Smooth muscle cell (in vitro differentiated cells): ENCODE data around the gene TACSTD2. TPM values are rescaled to one million over a fixed set of nuclear protein-coding genes. Genes with fewer than 3 reads are reported as not detected.
A peak's percentile ranks its signal among the peaks of the same experiment; 100 is the strongest.
"Not testable (repeated sequence)": the region's sequence is repeated elsewhere in the genome, so short reads cannot be mapped to it uniquely, and the experiment has no call there.

Source experiments
- DNase-seq: peaks from one replicate; lab custom pipeline; 2025; ENCODE audit not compliant: unreplicated experiment; lab: John Stamatoyannopoulos, UW
- H2AFZ ChIP-seq: fragments of 200-600 bp; sonication (generic); 2 replicates; pipeline ENCODE4 v1.6.0; 2016; ENCODE audit warnings: antibody characterized with exemption, low read depth, mild to moderate bottlenecking
- H3F3A ChIP-seq: fragments of 200-600 bp; sonication (generic); 2 replicates; pipeline ENCODE4 v1.6.0; 2017; ENCODE audit warnings: antibody characterized with exemption, low read depth
- H3K27ac ChIP-seq: fragments of 200-600 bp; sonication (generic); 2 replicates; pipeline ENCODE4 v1.5.1; 2016; ENCODE audit warnings: low read depth, mild to moderate bottlenecking
- H3K27me3 ChIP-seq: fragments of 200-600 bp; sonication (generic); 2 replicates; pipeline ENCODE4 v1.6.1; 2016; ENCODE audit warnings: low read depth, mild to moderate bottlenecking
- H3K36me3 ChIP-seq: fragments of 200-600 bp; sonication (generic); 2 replicates; pipeline ENCODE4 v1.5.1; 2016; ENCODE audit warnings: low read depth
- H3K4me1 ChIP-seq: fragments of 200-600 bp; sonication (generic); 2 replicates; pipeline ENCODE4 v1.5.1; 2016; ENCODE audit warnings: low read depth
- H3K4me2 ChIP-seq: fragments of 200-600 bp; sonication (generic); 2 replicates; pipeline ENCODE4 v1.6.0; 2016; ENCODE audit warnings: mild to moderate bottlenecking
- H3K4me3 ChIP-seq: fragments of 200-600 bp; sonication (generic); 2 replicates; pipeline ENCODE4 v1.5.1; 2016; ENCODE audit warnings: mild to moderate bottlenecking
- H3K79me2 ChIP-seq: fragments of 200-600 bp; sonication (generic); 2 replicates; pipeline ENCODE4 v1.6.0; 2016; ENCODE audit warnings: low read depth, mild to moderate bottlenecking
- H3K9ac ChIP-seq: fragments of 200-600 bp; sonication (generic); 2 replicates; pipeline ENCODE4 v1.6.0; 2016; ENCODE audit warnings: low read depth
- H3K9me3 ChIP-seq: fragments of 200-600 bp; sonication (generic); replicated peaks from 2 replicates; pipeline ENCODE4 v1.5.1; 2016; ENCODE audit warnings: low read depth
- H4K20me1 ChIP-seq: fragments of 200-600 bp; sonication (generic); 2 replicates; pipeline ENCODE4 v1.6.0; 2016; ENCODE audit warnings: low read depth
- WGBS: methylation state at CpG from one replicate; pipeline ENCODE4 v1.1.7; 2016; ENCODE audit warnings: low lambda C conversion rate; 5-methylcytosine and 5-hydroxymethylcytosine counted together
- polyA plus RNA-seq: library from polyadenylated mRNA; unstranded; fragments of >200 nt; fragmentation: Nextera tagmentation; extraction: Ambion mirVana; gene quantifications from 2 replicates; pipeline ENCODE4 v1.2.1, GENCODE V29; 2016
- total RNA-seq: library from RNA; depleted of rRNA; stranded (reverse); fragments of >200 nt; gene quantifications from 2 replicates; pipeline ENCODE4 v1.2.3, GENCODE V29; 2014
- TF ChIP-seq, protein P1 (sequence below): fragments of 200-600 bp; sonication (generic); IDR thresholded peaks from 2 replicates; pipeline ENCODE4 v1.5.1; 2017; ENCODE audit warnings: borderline replicate concordance, mild to moderate bottlenecking, antibody characterized with exemption; ENCODE audit not compliant: insufficient read depth, poor library complexity, severe bottlenecking

Gene TACSTD2, protein sequence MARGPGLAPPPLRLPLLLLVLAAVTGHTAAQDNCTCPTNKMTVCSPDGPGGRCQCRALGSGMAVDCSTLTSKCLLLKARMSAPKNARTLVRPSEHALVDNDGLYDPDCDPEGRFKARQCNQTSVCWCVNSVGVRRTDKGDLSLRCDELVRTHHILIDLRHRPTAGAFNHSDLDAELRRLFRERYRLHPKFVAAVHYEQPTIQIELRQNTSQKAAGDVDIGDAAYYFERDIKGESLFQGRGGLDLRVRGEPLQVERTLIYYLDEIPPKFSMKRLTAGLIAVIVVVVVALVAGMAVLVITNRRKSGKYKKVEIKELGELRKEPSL
- total RNA-seq (10.9 and 27.3 TPM in 2 replicates), polyA plus RNA-seq (9.8 and 37.5 TPM in 2 replicates)

DNA sequence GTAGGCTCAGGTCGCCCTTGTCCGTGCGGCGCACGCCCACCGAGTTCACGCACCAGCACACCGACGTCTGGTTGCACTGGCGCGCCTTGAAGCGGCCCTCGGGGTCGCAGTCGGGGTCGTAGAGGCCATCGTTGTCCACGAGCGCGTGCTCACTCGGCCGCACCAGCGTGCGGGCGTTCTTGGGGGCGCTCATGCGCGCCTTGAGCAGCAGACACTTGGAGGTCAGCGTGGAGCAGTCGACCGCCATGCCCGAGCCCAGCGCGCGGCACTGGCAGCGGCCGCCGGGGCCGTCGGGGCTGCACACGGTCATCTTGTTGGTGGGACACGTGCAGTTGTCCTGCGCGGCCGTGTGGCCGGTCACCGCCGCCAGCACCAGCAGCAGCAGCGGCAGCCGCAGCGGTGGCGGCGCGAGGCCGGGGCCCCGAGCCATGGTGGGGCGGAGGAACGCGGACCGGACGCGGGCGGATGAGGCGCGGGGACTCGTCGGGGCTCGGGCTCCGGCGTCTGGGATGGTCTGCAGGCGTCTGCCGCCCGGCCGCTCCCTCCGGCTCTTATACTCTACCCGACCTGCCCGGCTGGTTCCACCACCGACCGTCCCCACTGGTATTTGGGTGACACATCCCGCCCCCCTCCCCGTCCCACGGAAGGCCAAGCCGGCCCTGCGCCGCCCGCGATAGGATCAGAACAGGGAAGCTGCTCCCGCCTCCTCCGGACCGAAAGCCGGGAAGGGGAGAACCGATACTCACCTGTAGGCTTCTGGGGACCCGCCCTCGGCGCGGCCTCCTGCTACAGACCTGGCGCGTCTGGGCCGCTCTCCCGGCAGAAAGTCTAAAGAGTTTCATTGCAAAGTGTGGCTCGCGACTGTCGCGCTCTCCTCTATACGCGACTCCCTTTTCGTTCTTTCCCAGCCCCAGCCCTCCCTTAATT is at the start of gene TACSTD2:
Gene TACSTD2 (minus strand): TSS at position 526 of the 927 bp plus-strand sequence. CDS start 96 bp downstream, at position 430.
- no peaks in the 10 kb centered on the region for H3K79me2 ChIP-seq
- H3K27ac ChIP-seq: peak within 1 kb of the TSS; percentile 80
- peak within 1 kb of the TSS; percentile 62 for H3K9ac ChIP-seq
- no peaks in the 10 kb centered on the region for H3K4me1 ChIP-seq
- H3K9me3 ChIP-seq: no peaks in the 10 kb centered on the region
- H3F3A ChIP-seq: no peaks in the 10 kb centered on the region
- no peaks in the 10 kb centered on the region for H4K20me1 ChIP-seq
- H3K4me3 ChIP-seq: peak within 1 kb of the TSS; percentile 44
- no peak for DNase-seq
- peak within 1 kb of the TSS; percentile 70 for H2AFZ ChIP-seq
- 20% methylated on average over 94 of the region's 107 CpGs for WGBS
- peak within 1 kb of the TSS; percentile 84 for H3K4me2 ChIP-seq
- no peaks in the 10 kb centered on the region for H3K36me3 ChIP-seq
- H3K27me3 ChIP-seq: peaks cover 16% of the 10 kb centered on the region
- TF ChIP-seq, protein P1, sequence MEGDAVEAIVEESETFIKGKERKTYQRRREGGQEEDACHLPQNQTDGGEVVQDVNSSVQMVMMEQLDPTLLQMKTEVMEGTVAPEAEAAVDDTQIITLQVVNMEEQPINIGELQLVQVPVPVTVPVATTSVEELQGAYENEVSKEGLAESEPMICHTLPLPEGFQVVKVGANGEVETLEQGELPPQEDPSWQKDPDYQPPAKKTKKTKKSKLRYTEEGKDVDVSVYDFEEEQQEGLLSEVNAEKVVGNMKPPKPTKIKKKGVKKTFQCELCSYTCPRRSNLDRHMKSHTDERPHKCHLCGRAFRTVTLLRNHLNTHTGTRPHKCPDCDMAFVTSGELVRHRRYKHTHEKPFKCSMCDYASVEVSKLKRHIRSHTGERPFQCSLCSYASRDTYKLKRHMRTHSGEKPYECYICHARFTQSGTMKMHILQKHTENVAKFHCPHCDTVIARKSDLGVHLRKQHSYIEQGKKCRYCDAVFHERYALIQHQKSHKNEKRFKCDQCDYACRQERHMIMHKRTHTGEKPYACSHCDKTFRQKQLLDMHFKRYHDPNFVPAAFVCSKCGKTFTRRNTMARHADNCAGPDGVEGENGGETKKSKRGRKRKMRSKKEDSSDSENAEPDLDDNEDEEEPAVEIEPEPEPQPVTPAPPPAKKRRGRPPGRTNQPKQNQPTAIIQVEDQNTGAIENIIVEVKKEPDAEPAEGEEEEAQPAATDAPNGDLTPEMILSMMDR: no peak

DNA sequence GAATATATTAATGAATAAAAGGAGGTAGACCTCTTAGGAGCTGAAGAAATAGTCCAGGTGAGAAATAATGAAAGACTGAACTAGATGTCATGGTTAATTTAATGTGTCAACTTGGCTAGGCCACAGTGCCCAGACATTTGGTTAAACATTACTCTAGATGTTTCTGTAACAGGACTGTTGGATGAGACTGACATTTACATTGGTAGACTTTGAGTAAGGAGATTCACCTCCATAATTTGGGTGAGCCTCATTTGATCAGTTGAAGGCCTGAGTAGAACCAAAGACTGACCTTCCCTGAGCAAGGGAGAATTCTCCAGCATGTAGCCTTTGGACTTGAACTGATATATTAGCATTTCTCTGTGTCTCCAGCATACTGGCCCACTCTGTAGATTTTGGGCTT is 49.2 kb upstream of the TACSTD2 start:
- Histone ChIP-seq H3K27me3 (no peaks in the 10 kb centered on the region), H3K36me3 (no peaks in the 10 kb centered on the region), H3K9me3 (no peaks in the 10 kb centered on the region), H3K9ac (no peak overlapping the region), H2AFZ (no peak overlapping the region), H3K4me3 (no peak overlapping the region), H3K4me2 (no peak overlapping the region), H3K4me1 (no peaks in the 10 kb centered on the region), H4K20me1 (no peaks in the 10 kb centered on the region), H3K27ac (no peak overlapping the region), H3K79me2 (no peaks in the 10 kb centered on the region), H3F3A (no peaks in the 10 kb centered on the region)
- TF ChIP-seq, protein P1: no peak
- DNase-seq: no peak

DNA sequence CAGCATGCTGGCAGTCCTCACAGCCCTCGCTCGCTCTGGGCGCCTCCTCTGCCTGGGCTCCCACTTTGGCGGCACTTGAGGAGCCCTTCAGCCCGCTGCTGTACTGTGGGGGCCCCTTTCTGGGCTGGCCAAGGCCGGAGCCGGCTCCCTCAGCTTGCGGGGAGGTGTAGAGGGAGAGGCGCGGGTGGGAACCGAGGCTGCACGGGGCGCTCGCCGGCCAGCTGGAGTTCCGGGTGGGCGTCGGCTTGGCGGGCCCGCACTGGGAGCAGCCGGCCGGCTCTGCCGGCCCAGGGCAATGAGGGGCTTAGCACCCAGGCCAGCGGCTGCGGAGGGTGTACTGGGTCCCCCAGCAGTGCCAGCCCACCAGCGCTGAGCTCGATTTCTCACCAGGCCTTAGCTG is 46.2 kb upstream of the TACSTD2 start:
- H3K9ac ChIP-seq, H3K36me3 ChIP-seq, H3F3A ChIP-seq, H3K4me3 ChIP-seq, H3K9me3 ChIP-seq, H3K27me3 ChIP-seq, H3K79me2 ChIP-seq, H3K27ac ChIP-seq, H4K20me1 ChIP-seq, H3K4me2 ChIP-seq, H2AFZ ChIP-seq, DNase-seq: not testable (repeated sequence)
- peaks cover 10% of the 10 kb centered on the region for H3K4me1 ChIP-seq
- WGBS: over 99% methylated on average over 19 of the region's 27 CpGs

DNA sequence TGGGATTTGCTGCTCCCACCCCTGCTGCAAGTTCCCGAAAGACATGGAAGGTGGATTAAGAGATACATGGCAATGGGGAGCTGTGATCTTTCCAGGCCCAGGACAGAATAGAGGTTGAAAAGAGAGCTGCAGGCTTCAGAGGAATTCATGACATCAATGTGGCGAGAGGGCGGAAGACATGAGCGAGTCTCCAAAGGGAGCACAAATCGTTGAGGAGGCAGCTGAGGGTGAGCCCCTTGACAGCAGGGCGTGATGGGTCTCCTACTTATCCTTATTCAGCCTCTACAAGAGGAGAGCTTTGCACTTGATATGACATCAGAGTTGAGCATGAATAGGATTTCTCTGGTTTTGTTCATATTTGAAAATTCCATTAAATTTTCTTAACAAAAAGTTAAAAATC is 45.5 kb upstream of the TACSTD2 start:
- DNase-seq: no peak
- Histone ChIP-seq H3K27ac (no peak overlapping the region), H4K20me1 (no peaks in the 10 kb centered on the region), H3K4me3 (no peak overlapping the region), H3K9ac (no peak overlapping the region), H3F3A (peaks cover 4% of the 10 kb centered on the region), H3K36me3 (no peaks in the 10 kb centered on the region), H3K79me2 (no peaks in the 10 kb centered on the region), H3K9me3 (no peaks in the 10 kb centered on the region), H3K4me2 (no peak overlapping the region), H3K27me3 (no peaks in the 10 kb centered on the region), H3K4me1 (peaks cover 10% of the 10 kb centered on the region), H2AFZ (no peak overlapping the region)
- WGBS: 98% methylated on average over 6 of the region's 6 CpGs
- TF ChIP-seq, protein P1: no peak
